ENCODE measurements around the gene EDNRB.
"Not testable (repeated sequence)": the region's sequence is repeated elsewhere in the genome, so short reads cannot be mapped to it uniquely, and the experiment has no call there.

EDNRB gene

DNA sequence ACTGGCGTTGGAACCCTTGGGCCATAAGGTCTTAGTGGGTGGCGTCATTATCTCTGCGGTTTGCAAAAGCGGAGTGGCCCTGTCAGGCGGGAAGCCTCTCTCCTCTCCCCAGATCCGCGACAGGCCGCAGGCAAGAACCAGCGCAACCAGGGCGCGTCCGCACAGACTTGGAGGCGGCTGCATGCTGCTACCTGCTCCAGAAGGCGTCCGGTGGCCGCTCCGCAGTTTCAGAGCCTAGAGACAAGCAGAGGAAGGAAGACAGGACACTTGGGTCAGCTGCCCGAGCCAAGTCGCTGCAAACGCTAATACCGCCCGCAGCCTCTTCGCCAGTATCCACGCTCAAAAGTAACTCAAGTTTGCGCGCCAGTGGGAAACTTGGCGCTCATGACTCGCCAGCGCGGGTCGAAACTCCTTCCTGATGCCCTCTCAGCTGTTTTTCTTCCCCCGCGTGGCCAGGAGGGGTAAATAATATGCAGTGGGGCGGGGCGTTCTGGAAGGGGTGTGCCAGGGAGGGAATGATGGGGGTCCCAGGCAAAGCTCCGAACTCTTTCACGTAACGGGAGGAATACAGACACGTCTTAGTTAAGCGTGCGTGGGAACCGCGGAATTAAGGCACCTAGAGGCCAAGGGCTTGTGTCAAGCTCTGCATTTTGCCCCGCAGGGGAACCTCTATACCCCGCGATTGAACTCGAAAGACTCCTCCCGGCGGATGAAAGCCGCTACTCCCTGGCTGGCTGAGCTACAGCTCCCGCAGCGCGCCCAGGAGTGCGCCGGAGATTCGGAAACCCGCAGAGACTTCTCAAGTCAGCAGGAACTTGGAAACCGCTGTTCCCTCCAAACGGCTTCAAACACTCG lies at the start of gene EDNRB:
EDNRB (minus strand) TSS at position 441 of the 855 bp plus-strand sequence; CDS start at position 183, 258 bp downstream.
- no peak for DNase-seq

DNA sequence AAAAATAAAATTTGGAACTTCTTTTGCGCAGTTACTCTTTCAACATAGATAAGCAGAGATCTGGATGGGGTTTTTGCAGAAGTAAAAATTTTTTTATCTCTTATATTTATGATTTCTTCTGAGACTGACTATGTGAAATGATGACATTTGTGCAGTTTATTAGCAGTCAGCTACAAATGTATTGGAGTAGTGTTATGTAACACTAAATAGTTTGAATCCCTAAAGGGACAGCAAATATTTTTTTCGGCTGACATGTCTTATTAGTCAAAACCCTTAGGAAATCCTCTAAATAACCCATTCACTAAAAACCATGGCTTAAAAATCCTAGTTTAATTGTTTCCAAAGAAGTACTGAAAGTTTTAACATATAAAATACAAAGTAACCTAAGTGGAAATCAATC lies 48.0 kb upstream of the EDNRB start:
- no peak for DNase-seq

DNA sequence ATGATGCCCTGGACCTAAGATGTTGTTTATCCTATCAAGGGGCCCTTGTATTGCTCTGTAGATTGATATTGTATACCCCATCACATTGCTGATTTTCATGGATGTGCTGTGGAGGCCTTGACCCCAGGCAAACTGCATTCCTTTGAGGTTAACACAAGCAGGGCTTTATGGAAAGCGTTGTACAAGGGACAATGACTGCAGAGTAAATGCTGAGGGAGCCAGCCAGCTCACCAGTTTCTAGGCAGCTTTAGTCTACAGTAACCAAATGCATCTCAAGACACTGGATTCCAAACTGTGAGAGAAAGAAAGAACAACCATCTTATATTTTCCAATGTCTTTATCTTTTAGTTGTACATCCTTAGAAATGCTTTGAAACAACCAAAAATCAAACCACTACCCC lies 34.1 kb upstream of the EDNRB start:
- no peak for DNase-seq

DNA sequence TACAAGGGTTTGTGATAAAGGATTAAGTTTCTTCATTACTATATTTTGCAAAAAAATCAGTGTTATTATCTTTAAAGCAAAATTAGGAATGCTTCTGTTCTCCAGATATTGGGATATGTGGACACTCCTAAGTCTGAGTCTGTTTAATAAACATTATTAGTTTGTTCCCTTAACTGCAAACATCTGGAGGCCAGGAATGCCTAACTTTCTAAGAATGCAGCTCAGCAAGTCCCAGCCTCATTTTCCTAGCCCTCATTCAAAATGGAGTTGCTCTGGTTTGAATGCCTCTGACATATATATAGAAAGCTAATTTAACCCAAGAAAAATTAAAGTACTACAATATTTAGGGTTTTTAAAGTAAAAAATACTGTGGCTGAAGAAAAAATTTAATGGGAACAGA lies 33.6 kb upstream of the EDNRB start:
- no peak for DNase-seq

DNA sequence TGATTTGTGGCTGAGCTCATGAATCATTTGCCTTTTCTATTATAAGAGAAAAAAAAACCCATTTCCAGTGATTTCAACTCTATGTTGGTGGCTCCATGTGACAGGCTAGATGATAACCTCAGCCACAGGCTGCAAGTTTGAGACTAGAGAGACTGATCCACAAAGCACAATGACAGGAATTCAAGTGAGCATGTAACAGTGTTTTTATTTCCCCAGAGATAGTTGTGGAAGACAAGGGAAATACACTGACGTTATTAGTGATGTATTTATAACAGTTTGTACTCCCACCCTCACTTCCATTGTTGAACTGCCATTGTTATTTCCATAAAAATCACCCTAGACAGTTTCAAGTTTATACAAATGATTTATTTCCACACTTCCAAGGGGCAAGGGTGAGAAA lies 27.9 kb upstream of the EDNRB start:
- DNase-seq = no peak

DNA sequence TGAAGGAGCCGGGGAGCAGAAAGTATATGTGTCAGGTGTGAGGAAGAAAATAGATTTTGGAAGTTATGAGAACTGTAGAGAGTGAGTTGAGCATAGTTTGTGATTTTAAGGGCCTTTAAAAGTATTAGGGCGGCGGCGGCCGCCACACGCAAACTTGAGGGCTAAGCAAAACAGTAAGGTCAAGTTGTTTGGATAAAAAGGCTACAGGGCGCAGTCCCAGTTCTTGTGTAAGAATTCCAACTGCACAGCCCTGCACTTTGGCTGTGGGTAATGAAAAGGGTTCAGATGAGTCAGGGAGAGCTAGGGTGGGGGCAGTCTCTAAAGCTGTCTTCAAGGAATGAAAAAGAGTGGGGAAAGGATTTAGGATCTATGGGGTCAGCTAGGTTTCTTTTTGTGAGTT lies 16.4 kb upstream of the EDNRB start:
- not testable (repeated sequence) for DNase-seq

DNA sequence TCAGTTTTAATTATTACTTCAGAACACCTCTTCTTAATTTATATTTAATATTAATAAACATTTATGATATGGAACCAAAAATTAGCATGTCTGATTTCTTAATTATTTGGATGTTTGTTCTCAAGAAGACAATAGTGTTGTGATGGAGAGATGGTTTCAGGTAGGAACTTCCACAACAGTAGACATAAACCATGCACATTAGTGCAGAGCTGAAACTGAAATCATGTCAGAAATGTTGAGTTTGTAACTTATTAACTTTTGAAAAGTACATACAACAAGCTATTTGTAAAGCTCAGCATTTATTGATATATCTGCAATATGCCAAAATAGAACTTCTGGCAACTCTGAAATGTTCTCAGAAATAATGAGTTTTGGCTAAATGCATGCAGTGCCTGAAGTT lies 11.8 kb upstream of the EDNRB start:
- no peak for DNase-seq

DNA sequence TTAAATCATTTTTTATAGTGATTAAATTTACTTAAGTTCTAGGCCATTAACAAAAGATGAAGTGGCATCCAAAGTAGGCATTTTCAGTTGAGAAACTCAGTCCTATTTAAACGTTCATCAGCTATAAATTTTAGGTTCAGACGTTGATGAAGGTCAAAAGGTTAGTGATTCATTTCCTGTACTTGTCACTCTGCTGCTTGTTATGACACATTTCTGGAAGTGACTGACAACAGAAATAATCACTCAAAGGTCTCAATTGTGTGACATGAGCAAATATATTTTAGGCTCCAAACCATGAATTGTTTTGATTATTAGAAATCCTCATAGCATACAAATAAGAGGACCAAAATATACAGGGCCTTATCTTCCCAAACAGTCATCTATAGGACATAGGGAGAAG lies 10.3 kb upstream of the EDNRB start:
- DNase-seq = no peak

DNA sequence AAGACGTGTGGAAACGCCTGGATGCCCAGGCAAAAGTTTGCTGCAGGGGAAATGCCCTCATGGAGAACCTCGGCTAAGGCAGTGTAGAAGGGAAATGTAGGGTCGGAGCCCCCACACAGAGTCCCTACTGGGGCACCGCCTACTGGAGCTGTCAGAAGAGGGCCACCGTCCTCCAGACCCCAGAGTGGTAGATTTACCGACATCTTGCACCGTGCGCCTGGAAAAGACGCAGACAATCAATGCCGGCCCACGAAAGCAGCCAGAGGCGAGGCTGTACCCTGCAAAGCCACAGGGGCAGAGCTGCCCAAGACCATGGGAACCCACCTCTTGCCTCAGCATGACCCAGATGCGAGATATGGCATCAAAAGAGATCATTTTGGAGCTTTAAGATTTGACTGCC lies 7.0 kb upstream of the EDNRB start:
- no peak for DNase-seq

DNA sequence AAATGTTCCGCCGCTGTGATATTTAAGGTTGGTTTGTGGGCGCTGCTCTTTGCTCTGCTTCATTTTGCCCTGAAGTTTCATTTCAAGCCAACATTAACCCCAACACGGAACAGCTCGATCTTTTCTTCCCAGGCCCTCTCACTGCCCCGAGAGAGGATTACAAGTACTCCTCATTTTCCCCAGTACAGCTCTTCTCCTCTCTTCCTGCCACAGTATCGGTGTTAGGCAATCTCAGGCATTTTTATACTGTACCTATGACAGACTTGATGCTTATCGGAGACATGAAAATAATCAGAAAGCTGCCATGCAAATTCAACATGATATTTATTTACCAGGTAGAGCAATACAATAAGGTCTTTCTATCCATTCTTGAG lies 1.3 kb upstream of the EDNRB start:
- no peak for DNase-seq

DNA sequence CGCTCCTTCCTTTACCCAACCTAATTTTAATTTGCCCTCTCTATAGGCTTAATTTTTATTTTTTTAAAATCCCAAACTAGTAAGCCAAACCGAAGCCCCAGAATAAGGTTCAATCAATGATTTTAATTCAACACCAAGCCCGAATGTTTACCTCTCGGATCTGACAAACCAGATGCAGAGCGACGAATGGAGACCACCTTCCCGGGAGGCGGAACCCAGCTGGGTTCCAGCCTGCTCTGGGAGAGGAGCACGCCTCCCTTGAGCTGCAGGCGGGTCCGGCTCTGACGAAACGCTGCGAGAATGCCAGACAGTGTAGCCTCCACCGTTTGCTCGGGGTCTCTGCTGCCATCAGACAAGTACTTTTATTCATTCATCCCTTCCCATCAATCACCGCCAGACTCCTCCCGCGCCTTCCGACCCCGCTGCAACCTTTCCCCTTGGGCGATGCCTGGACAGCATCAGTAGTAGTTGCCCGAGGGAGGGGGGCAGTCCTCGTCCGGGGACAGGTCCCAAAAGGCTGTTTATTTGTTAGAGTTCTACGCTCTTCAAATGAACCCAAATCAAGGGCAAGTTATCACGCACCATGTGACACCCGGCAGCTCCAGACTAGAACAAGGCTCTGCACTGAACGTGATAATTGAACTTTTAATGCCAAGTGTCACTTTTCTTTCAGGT lies 752 bp upstream of the EDNRB start:
- no peak for DNase-seq

DNA sequence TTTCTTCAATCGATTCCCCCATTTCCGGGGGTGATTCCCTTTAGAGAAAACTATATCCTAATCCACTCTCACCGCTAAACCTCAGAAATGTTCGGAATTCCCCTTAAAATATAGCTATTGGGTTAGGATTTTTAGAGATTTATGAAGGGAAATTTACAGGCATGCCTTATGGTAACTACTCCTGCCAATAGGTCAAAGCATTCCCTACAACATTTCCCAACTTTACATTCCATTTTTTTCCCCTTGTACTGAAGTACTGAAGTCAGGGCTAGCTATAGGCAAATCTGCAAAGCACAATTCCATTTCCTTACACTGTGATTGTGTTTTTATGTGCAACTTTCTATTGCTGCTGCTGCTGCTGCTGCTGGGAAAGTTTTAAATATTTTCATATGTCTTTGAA lies 2.1 kb downstream of the EDNRB start:
- no peak for DNase-seq

DNA sequence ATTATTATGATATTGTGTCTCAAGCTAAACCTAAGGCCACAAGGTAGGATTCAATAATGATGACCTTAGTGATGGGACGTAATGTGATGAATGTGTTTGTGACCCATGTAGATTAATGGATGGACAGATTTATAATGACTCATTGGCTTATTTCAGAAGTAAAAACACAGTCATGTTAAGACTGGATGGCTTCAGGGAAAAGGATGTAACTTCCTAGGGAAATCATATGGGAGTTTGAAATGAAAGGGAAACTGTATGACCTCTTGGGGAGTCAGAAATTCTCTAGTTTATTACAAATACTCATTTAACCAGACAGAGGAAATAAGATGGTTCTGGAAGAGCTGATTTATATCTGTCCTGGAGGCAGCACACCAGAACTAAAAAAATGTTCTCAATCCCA lies 2.9 kb downstream of the EDNRB start:
- DNase-seq = no peak

DNA sequence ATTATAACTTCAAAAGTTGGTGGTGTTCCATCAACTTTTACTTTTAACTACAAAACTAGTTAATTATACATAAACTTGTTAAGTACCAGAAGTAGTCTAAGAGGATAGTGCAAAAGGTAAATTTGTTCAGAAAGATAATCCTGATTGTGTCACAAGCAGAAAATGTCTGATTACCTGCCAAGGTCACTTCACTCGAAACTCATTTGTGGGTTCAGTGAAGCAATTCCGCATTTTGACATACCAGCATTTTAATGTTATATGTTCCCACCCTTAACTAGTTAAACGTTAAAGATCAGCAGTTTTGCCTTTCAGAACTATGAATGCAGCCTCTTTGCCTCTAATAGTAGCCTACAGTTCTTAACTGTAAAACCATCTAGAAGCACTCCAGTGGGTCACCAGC lies 5.6 kb downstream of the EDNRB start:
- no peak for DNase-seq

DNA sequence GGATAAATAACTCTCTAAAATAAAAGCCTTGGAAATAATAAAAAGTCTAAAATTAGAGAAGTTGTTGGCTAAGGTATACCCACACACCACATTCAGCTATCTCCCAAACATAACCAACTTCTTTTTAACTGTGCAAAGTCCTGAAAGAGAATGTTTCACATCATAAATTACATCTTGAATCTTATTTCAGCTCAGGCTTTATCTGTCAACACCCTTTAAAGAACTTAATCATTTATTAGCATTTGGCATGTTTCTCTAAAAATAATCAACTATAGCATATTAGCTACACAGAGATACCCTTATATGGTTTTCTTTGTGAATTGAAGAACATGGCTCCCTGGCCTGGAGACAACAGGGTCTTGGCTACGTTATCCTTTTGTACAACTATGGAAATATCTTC lies 6.9 kb downstream of the EDNRB start:
- DNase-seq = no peak

DNA sequence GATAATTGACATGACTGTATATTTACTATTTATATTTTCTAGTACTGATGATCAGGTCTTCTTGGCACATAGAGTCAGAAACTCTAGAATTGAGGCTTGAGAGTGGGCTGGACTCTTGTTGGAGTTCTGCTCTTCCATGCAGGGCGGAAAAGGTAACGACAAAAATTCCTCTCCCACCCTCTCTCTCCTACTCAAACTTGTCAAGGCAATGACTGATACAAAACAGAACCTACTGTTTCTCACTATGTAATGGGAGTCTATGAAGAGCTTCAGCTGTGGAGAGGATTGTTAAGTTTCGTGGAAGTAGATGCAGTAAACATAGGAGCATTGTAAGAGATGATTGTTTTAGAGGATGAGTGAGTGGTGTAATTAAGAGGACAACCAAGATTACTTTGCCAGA lies 8.8 kb downstream of the EDNRB start:
- DNase-seq = no peak

DNA sequence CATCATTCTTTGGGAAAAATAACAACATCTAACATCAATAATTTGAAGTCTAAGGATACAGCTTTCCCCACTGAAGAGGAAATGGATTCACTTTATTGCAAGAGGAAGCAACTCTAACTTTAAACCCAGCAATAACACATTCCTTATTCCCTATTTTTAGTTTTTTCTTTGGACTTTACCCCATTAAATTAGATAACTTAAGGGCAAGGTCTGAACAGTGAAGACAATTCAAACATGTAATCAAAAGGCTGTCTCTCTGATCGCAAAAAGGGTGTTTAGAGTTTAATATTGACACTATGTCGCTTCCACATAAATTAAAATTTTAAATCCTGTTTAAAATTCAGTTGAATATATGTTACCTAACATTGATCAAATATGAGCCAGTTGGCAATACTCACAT lies 10.1 kb downstream of the EDNRB start:
- no peak for DNase-seq

DNA sequence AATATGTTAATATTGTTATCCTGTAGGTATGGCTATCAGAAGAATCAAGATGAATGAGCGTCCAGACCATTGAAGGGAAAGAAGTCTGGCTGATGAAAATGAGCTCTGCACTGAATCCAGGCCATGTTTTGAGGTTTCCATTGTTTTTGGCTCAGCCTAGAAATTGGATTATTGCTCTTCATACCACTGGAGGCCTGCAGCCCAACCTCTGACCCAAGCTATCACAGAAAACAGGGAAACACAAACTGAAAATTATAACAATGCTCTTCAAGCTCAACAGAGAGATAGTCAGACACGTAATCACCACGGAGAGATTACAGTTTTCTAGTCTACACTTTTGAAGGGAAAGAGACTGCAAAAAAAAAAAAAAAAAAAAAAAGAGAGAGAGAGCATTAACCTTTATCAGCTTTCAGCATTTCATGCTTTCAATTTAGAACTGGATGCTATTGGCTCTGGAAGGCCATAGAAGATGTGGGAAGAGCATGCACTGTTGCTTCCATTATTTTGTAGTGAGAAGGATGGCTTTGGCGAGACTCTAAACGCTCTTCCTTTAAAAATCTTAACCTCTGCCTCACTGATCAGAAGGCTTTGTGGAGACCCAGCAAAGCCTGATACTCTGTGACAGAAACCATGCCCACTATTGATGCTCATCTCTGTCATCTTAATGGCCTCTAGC lies 10.8 kb downstream of the EDNRB start:
- no peak for DNase-seq

DNA sequence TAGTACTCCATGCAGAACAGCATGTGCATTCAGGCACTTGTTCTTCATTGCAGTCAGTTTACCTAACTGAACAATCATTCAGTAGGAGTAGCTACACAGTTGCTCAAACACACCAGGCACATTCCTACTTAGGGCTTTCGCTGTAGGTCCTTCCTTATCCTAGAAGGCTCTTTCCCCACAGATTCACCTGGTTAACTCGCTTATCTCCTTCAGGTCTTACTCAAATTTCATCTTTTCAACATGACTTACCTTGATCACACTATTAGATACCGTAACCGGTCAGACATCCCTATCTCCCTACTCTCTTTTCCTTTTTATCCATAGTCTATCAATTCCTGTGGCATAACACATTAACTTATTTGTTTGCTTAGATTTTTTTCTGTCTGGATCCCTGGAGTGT lies 14.6 kb downstream of the EDNRB start:
- no peak for DNase-seq

DNA sequence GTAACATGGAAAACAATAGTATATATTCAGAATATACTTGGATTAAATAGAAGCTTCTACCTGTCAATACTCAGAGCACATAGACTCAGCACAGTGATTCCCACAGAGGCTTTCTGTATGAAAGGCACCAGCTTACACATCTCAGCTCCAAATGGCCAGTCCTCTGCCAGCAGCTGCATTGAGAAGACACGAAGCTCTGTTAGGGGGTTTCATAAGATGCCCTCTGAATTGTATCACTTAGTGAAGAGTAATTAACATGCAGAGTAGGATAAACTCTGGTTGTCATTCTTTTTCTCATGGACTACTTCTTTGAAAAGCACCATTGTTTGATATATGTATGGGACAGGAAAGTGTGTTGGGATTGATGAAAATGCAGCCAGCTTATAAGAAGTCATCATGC lies 15.2 kb downstream of the EDNRB start:
- no peak for DNase-seq

DNA sequence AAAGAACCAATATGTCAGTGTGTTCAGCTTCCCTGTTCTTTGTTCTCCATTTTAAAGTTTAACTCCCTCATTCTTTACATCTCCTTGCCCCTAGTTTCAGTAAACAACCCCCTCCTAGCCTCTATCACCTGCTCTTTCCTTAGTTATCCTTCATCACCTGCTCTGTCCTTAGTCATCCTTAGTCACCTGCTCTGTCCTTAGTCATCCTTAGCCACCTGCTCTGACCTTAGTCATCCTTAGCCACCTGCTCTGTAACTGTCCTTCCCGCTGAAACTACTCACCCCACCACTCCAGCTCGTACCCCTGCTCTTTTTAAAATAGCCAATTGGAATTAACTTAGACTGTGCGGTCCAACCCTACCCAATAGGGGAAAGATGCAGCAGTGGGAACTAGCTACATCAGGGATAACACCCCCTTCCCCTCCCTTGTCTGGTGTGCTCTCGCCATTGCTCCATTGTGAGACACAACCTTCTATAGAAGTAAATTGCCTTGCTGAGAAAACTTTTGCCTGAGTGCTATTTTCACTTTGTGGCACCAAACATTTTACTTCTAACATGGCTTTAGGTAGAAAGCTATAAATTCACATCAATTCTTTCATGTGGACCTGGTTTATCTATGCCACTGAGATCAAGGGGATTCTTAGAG lies 16.2 kb downstream of the EDNRB start:
- DNase-seq = no peak

DNA sequence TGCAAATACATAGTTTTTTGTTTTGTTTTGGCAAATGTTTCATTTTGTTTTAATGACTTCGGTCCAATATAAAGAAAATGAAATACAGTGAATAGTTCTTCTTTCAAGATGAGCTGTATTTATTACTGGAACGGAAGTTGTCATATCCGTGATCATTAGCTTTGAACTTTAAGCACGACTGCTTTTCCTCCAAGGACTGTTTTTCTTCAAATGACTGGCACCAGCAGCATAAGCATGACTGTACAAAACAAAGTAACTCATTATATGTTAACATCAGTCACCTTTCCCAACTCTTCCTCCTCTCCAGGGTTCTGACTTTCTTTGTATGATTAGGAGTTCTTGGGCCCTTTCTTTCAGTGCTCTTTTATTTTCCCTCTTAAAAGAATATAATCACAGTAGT lies 20.5 kb downstream of the EDNRB start:
- no peak for DNase-seq

DNA sequence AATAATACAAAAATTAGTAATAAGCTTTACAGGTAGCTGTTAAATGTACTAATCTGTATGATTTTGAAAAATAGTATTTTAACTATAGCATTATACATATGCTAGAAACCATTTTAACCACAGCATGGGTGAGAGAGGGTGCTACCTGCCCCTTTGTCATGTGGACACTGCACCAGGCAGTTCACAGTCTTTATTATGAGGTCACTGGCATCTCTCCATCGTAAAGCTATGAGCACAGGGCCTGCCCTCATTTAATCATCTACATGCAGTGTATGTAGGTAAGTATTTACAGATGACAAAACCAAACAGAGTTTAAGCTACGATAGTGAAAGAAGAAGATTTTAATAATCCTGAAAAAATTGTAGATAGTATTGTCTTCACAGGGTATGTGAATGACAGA lies 21.7 kb downstream of the EDNRB start:
- no peak for DNase-seq

DNA sequence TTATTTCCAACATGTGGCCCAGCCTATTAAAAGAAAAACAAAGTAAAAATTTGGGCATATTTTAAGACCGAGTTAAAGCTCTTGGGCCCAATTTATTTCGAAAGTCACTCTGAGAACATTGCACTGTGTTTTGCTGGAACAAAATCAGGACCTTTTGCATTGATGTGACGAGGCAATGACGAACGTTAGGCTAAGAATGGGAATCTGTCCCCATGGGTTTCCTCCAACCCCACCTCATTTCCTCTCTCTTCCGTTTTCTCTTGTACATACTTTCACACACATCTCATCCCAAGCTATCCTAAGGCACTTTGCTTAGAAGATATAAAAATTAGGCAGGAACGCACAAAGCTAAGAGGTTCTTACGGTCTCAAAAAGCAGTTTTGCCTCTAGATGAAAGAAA lies 22.1 kb downstream of the EDNRB start:
- no peak for DNase-seq

Data from NCI-H1436 treated with DMSO at 0.1 percent for 48 hours (cell line).